Measurements from ENCODE around the gene ZPBP. TPM values are rescaled to one million over a fixed set of nuclear protein-coding genes. Genes with fewer than 3 reads are reported as not detected.

Gene ZPBP, protein sequence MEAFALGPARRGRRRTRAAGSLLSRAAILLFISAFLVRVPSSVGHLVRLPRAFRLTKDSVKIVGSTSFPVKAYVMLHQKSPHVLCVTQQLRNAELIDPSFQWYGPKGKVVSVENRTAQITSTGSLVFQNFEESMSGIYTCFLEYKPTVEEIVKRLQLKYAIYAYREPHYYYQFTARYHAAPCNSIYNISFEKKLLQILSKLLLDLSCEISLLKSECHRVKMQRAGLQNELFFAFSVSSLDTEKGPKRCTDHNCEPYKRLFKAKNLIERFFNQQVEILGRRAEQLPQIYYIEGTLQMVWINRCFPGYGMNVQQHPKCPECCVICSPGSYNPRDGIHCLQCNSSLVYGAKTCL
- not detected in 2 replicates for total RNA-seq
- not detected in 2 replicates for polyA plus RNA-seq
- polyA plus RNA-seq (2011; cell fraction: cytosol; rRNA removed) = not detected in 2 replicates
- not detected in 2 replicates for polyA plus RNA-seq (2011; cell fraction: nucleus; rRNA removed)
- not detected in 2 replicates for polyA plus RNA-seq (2012)
- not detected in 2 replicates for polyA minus RNA-seq
- not detected for polyA minus RNA-seq (2011; cell fraction: cytosol; rRNA and poly(A)+ RNA removed)
- polyA minus RNA-seq (2011; cell fraction: nucleus; rRNA and poly(A)+ RNA removed) = not detected in 2 replicates
- not detected for Bru-seq, nascent RNA
- not detected for BruChase-seq, experiment 1, labeled RNA remaining after a 6-hour chase
- BruChase-seq, experiment 2, labeled RNA remaining after a 2-hour chase = not detected
- long read RNA-seq = 0 reads

DNA sequence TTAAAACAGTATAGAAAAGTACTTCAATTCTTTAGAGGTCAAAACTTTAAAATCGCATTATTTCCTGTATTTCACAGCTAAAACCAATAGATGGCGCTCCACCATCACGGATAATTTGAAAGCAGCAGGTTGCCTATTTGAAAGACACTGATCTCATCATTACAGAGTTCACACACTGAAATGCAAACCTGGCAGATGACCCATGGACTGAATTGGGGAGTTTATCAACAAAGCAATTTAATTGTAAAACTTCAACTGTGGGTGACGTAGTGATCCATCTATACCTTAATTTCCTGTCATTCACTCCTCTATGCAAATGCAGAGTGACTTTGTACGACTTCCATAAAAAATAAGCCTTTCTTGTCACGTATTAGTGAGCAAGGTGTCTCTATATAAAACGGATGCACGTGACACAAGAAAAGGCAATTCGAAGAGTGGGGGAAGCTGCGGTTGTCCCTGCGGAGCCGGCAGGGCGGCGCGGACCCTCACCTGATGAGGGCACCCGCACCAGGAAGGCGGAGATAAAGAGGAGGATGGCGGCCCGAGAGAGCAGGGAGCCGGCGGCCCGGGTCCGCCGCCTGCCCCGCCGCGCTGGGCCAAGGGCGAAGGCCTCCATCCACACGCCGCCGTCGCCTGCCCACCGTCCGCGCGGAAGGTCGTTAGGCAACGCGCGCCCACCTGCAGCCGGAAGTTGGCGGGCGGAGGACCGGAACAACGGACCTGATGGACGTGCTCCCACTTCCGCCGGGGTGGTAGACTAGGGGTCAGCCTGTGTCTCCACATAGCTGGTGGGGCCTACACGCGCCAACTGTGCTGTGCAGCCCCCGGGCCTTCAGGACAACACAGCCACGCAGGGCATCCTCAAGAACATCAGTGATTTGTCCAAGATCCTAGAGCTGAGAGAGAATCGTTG, at the start of gene ZPBP:
Gene ZPBP, minus strand, starts transcription at position 668 of the 913 bp plus-strand sequence. Its CDS starts 52 bp downstream, at position 616.
- Histone ChIP-seq H3K9me3 (replicated peaks; ENCODE audit: control insufficient read depth, insufficient read depth, low read length) (no peaks in the 10 kb centered on the region), H3K27ac (ENCODE audit: insufficient read depth, low read depth, low read length) (no peak within 1 kb of the TSS), H2AFZ (ENCODE audit: low read depth, low read length) (peak within 1 kb of the TSS; percentile 68), H3K36me3 (ENCODE audit: control insufficient read depth in 2 of 2, extremely low read depth in 1 of 2, insufficient read depth in 2 of 2, low read length in 2 of 2) (no peaks in the 10 kb centered on the region), H3K4me2 (ENCODE audit: insufficient read depth, low read length) (peak within 1 kb of the TSS; percentile 55), H3K9ac (replicated peaks; ENCODE audit: extremely low read depth, insufficient read depth, low read length) (no peak within 1 kb of the TSS), H3K4me1 (ENCODE audit: control insufficient read depth, extremely low read depth, insufficient read depth, low read length) (peaks cover 3% of the 10 kb centered on the region), H3K4me3 (replicated peaks in 1 of 3; ENCODE audit: insufficient read depth in 1 of 3, low read depth in 1 of 3, low read length in 3 of 3) (peak within 1 kb of the TSS in 1 of 3 experiments; percentile 23), H3K9me1 (replicated peaks; ENCODE audit: control insufficient read depth, extremely low read depth, insufficient read depth, low read length) (no peaks in the 10 kb centered on the region), H4K20me1 (replicated peaks; ENCODE audit: control insufficient read depth, extremely low read depth, insufficient read depth, low read length) (no peaks in the 10 kb centered on the region), H3K27me3 (ENCODE audit: control insufficient read depth in 2 of 2, insufficient read depth in 2 of 2, low read length in 2 of 2) (no peaks in the 10 kb centered on the region), H3K79me2 (ENCODE audit: control insufficient read depth, insufficient read depth, low read length) (no peaks in the 10 kb centered on the region)
- dilution Hi-C loops (cut with MboI; ENCODE audit: extremely low pct_ligation_motif_present, low sequenced_read_pairs) (no loop called here), intact Hi-C loops (cut with micrococcal nuclease) (loop anchor here (1.0 to 5.0 kb wide), 5 partner anchors 325 to 1796 kb away; no protein-coding TSS in a partner anchor)
- DNase-seq (ENCODE audit: low read depth, low spot score) (peak; percentile 40), FAIRE-seq (peak; percentile 53)
- BruUV-seq (replicated peaks) = no TSS peak
- ChIA-PET POLR2A (no interaction called here), CTCF (interaction anchor here (0.9 to 4.4 kb wide), 9 partner anchors 17 to 1277 kb away, joined by 3 to 59 read pairs (median 6); no protein-coding TSS in a partner anchor)
- TF ChIP-seq FOS (IDR thresholded peaks at IDR 0.05; ENCODE audit: borderline replicate concordance, insufficient read depth, low read length) = no peak
- TF ChIP-seq, protein P1, sequence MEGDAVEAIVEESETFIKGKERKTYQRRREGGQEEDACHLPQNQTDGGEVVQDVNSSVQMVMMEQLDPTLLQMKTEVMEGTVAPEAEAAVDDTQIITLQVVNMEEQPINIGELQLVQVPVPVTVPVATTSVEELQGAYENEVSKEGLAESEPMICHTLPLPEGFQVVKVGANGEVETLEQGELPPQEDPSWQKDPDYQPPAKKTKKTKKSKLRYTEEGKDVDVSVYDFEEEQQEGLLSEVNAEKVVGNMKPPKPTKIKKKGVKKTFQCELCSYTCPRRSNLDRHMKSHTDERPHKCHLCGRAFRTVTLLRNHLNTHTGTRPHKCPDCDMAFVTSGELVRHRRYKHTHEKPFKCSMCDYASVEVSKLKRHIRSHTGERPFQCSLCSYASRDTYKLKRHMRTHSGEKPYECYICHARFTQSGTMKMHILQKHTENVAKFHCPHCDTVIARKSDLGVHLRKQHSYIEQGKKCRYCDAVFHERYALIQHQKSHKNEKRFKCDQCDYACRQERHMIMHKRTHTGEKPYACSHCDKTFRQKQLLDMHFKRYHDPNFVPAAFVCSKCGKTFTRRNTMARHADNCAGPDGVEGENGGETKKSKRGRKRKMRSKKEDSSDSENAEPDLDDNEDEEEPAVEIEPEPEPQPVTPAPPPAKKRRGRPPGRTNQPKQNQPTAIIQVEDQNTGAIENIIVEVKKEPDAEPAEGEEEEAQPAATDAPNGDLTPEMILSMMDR (IDR thresholded peaks at IDR 0.05; ENCODE audit: extremely low read depth in 1 of 2, insufficient read depth in 1 of 2, low read depth in 1 of 2, low read length in 2 of 2) = peak; percentile 48 to 49

Data from endothelial cell of umbilical vein (primary cell).